Fibroblast of lung (primary cell): Measurements from ENCODE around the gene CCNC. TPM values are rescaled to one million over a fixed set of nuclear protein-coding genes. Genes with fewer than 3 reads are reported as not detected.

Source experiments
- DNase-seq, 2 donors: peaks; one replicate each; pipeline versions ENCODE4 v3.0.0 to v3.0.0-alpha.2; 2010; ENCODE audit warnings: low read depth in 2 of 2
- H2AFZ ChIP-seq: 2 replicates; pipeline ENCODE4 v1.5.1; 2012; ENCODE audit warnings: low read length, control low read depth, inconsistent platforms
- H3K27ac ChIP-seq: 2 replicates; pipeline ENCODE4 v1.5.1; 2011; ENCODE audit warnings: low read length, control low read depth; ENCODE audit not compliant: insufficient read depth
- H3K27me3 ChIP-seq: 2 replicates; pipeline ENCODE4 v1.5.1; 2011; ENCODE audit warnings: mild to moderate bottlenecking, low read length; ENCODE audit not compliant: control insufficient read depth, insufficient read depth
- H3K36me3 ChIP-seq: 2 replicates; pipeline ENCODE4 v1.5.1; 2011; ENCODE audit warnings: low read length; ENCODE audit not compliant: control insufficient read depth, insufficient read depth
- H3K4me1 ChIP-seq: 2 replicates; pipeline ENCODE4 v1.5.1; 2011; ENCODE audit warnings: low read length; ENCODE audit not compliant: control insufficient read depth, insufficient read depth; ENCODE audit errors: extremely low read depth
- H3K4me2 ChIP-seq: 2 replicates; pipeline ENCODE4 v1.5.1; 2011; ENCODE audit warnings: low read length, control low read depth; ENCODE audit not compliant: insufficient read depth; ENCODE audit errors: extremely low read depth
- H3K4me3 ChIP-seq, 4 experiments: fragments of 200-600 bp in 1 of 4; sonication (generic) in 1 of 4; replicated peaks in 1 of 4; 2 replicates each; pipeline ENCODE4 v1.5.1; 2011 to 2016; ENCODE audit warnings: low read length in 4 of 4, low read depth in 3 of 4, mild to moderate bottlenecking in 3 of 4, control low read depth in 2 of 4, inconsistent platforms in 1 of 4, mixed read lengths in 1 of 4; ENCODE audit not compliant: insufficient read depth in 1 of 4; ENCODE audit errors: control extremely low read depth in 1 of 4
- H3K79me2 ChIP-seq: 2 replicates; pipeline ENCODE4 v1.5.1; 2012; ENCODE audit warnings: mild to moderate bottlenecking, low read length, inconsistent platforms; ENCODE audit not compliant: control insufficient read depth, insufficient read depth
- H3K9ac ChIP-seq: 2 replicates; pipeline ENCODE4 v1.5.1; 2011; ENCODE audit warnings: mild to moderate bottlenecking, low read length, control low read depth; ENCODE audit not compliant: insufficient read depth
- H3K9me3 ChIP-seq: 2 replicates; pipeline ENCODE4 v1.5.1; 2012; ENCODE audit warnings: low read depth, low read length; ENCODE audit not compliant: control insufficient read depth, insufficient read depth
- H4K20me1 ChIP-seq: 2 replicates; pipeline ENCODE4 v1.5.1; 2011; ENCODE audit warnings: low read length; ENCODE audit not compliant: control insufficient read depth, insufficient read depth; ENCODE audit errors: extremely low read depth
- CTCF ChIP-seq, 2 donors: IDR thresholded peaks in 1 of 2; conservative IDR thresholded peaks in 1 of 2; 1 replicate in 1 of 2; 2 replicates in 1 of 2; pipeline ENCODE4 v1.5.1; 2011 to 2012; ENCODE audit warnings: low read length in 2 of 2, control low read depth in 1 of 2, inconsistent platforms in 1 of 2, low read depth in 1 of 2, mild to moderate bottlenecking in 1 of 2
- EZH2 ChIP-seq: IDR thresholded peaks from 2 replicates; pipeline ENCODE4 v1.5.1; 2012; ENCODE audit warnings: low read length, control low read depth, mild to moderate bottlenecking; ENCODE audit errors: missing control alignments
- polyA plus RNA-seq, 2 donors: library from polyadenylated mRNA; depleted of rRNA in 1 of 2; stranded (reverse) in 1 of 2; unstranded in 1 of 2; fragments of >200 nt; gene quantifications; 2 replicates each; pipeline ENCODE4 v1.2.1, GENCODE V29; 2011 to 2012; ENCODE audit warnings: missing spikeins in 1 of 2
- total RNA-seq: library from RNA; depleted of rRNA; stranded (reverse); fragments of >200 nt; gene quantifications from 2 replicates; pipeline ENCODE4 v1.2.1, GENCODE V29; 2014

Gene CCNC
- total and polyA plus RNA-seq, 2 donors (not counting 1 experiment from before 2014, with no cell fraction given) = 50.0 to 57.2 TPM

DNA sequence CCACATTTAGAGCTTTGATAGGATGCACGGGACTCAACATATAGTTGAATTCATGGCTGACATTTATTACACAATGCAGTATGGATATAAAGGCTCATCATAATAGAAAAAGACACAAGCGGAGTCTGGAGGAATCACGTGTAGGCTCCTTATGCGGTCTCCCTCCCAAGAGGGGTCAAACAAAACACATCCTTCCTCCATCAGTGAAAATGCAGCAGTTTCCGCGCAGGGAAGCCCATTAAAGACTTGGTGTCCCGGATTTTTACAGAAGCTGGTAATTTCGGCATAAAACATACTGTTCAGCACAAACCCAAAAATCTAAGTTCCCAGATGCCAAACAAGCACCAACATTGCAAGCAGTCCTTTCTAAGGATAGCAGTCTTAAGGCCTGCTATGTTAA lies 54.4 kb downstream of the CCNC start:
- TF ChIP-seq EZH2 = no peak
- no peak for TF ChIP-seq CTCF (conservative IDR thresholded peaks at IDR 0.05 in 1 of 2, IDR thresholded peaks at IDR 0.05 in 1 of 2; ENCODE audit: low read depth in 1 of 2, low read length in 2 of 2)
- Histone ChIP-seq H3K79me2 (peaks cover 20% of the 10 kb centered on the region), H3K4me3 (peak overlapping the region; percentile 67 to 82 (median 78)), H2AFZ (peak overlapping the region; percentile 17), H3K36me3 (no peaks in the 10 kb centered on the region), H3K9me3 (no peaks in the 10 kb centered on the region), H4K20me1 (no peaks in the 10 kb centered on the region), H3K4me2 (peak overlapping the region; percentile 92), H3K9ac (peak overlapping the region; percentile 4), H3K27me3 (no peaks in the 10 kb centered on the region), H3K27ac (no peak overlapping the region), H3K4me1 (peaks cover 3% of the 10 kb centered on the region)
- DNase-seq = peak; percentile 10 to 19

DNA sequence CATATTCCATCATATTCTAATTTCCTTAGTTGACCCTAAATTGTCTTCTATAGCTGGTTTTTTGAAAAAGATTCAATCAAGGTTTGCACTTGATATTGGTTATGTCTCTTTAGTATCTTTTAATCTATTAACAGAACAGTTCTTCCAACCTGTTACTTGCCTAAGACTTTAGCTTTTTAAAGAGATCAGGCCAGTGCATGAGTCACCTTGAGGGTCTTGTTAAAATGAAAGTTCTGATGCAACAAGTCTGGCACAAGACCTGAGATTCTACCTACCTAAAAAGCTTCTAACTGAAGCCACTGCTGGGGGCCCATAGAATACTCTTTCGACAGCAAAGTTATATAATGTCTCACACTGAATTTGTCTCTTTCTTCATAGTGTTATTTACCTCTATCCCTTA lies 56.4 kb downstream of the CCNC start:
- peak; percentile 14 to 49 for DNase-seq
- no peak for TF ChIP-seq CTCF (conservative IDR thresholded peaks at IDR 0.05 in 1 of 2, IDR thresholded peaks at IDR 0.05 in 1 of 2; ENCODE audit: low read depth in 1 of 2, low read length in 2 of 2)
- Histone ChIP-seq H3K9me3 (no peaks in the 10 kb centered on the region), H3K36me3 (peaks cover 2% of the 10 kb centered on the region), H3K27me3 (no peaks in the 10 kb centered on the region), H3K27ac (no peak overlapping the region), H3K4me3 (no peak overlapping the region), H3K79me2 (peaks cover 20% of the 10 kb centered on the region), H3K9ac (no peak overlapping the region), H4K20me1 (no peaks in the 10 kb centered on the region), H3K4me1 (peaks cover 3% of the 10 kb centered on the region), H2AFZ (no peak overlapping the region), H3K4me2 (no peak overlapping the region)

GRCh38 chr6:99507648-99508047 lies 60.8 kb downstream of the CCNC start:
- peaks cover 1% of the 10 kb centered on the region for H3K79me2 ChIP-seq
- H3K4me2 ChIP-seq = no peak overlapping the region
- H3K27ac ChIP-seq = no peak overlapping the region
- H3K9me3 ChIP-seq = no peaks in the 10 kb centered on the region
- peaks cover 2% of the 10 kb centered on the region for H3K36me3 ChIP-seq
- H3K9ac ChIP-seq = no peak overlapping the region
- no peaks in the 10 kb centered on the region for H3K4me1 ChIP-seq
- no peak overlapping the region for H2AFZ ChIP-seq
- no peak overlapping the region for H3K4me3 ChIP-seq
- DNase-seq = no peak
- no peaks in the 10 kb centered on the region for H4K20me1 ChIP-seq
- no peaks in the 10 kb centered on the region for H3K27me3 ChIP-seq
- no peak for TF ChIP-seq CTCF (conservative IDR thresholded peaks at IDR 0.05 in 1 of 2, IDR thresholded peaks at IDR 0.05 in 1 of 2; ENCODE audit: low read depth in 1 of 2, low read length in 2 of 2)
- TF ChIP-seq EZH2 = no peak
